CD8-positive, alpha-beta memory T cell (primary cell): Measurements from ENCODE around the gene LRRC30. TPM values are rescaled to one million over a fixed set of nuclear protein-coding genes. Genes with fewer than 3 reads are reported as not detected.

Experiments used
- CTCF ChIA-PET: fragments of 350-600 bp; sonication (Branson Sonifier 250); formaldehyde crosslinking; loops from one replicate; lab custom pipeline; 2021; ENCODE audit warnings: antibody characterized with exemption; lab: Charles Lee
- POLR2A ChIA-PET: fragments of 350-600 bp; sonication (Branson Sonifier 250); formaldehyde crosslinking; loops from one replicate; lab custom pipeline; 2021; ENCODE audit warnings: antibody characterized with exemption; lab: Charles Lee
- DNase-seq, 5 donors: peaks; one replicate each; pipeline versions ENCODE4 v3.0.0 to v3.0.0-alpha.2; 2020 to 2022; ENCODE audit warnings: mixed read lengths in 1 of 5
- H3K27ac ChIP-seq: one replicate; pipeline ENCODE4 v1.7.0; 2013; ENCODE audit warnings: low read depth, mild to moderate bottlenecking, low read length, moderate library complexity
- H3K27me3 ChIP-seq: 2 replicates; pipeline ENCODE4 v1.7.0; 2013; ENCODE audit warnings: low read length, mild to moderate bottlenecking; ENCODE audit not compliant: insufficient read depth, poor library complexity, severe bottlenecking
- H3K36me3 ChIP-seq: 2 replicates; pipeline ENCODE4 v1.7.0; 2013; ENCODE audit warnings: mild to moderate bottlenecking, low read length, moderate library complexity; ENCODE audit not compliant: insufficient read depth
- H3K4me1 ChIP-seq: 2 replicates; pipeline ENCODE4 v1.7.0; 2013; ENCODE audit warnings: mild to moderate bottlenecking, low read length, moderate library complexity; ENCODE audit not compliant: insufficient read depth
- H3K4me3 ChIP-seq: 2 replicates; pipeline ENCODE4 v1.7.0; 2013; ENCODE audit warnings: mild to moderate bottlenecking, low read length
- H3K9me3 ChIP-seq: 2 replicates; pipeline ENCODE4 v1.7.0; 2013; ENCODE audit warnings: mild to moderate bottlenecking, low read length
- H3K27ac Mint-ChIP-seq, 8 donors: one replicate each; pipeline ENCODE4 v1.8.0; 2020 to 2021; ENCODE audit warnings: mixed read lengths in 8 of 8, mild to moderate bottlenecking in 6 of 8, inconsistent platforms in 3 of 8, moderate library complexity in 3 of 8
- H3K27me3 Mint-ChIP-seq, 2 donors: one replicate each; pipeline ENCODE4 v1.8.0; 2020 to 2021; ENCODE audit warnings: mixed read lengths in 2 of 2, mild to moderate bottlenecking in 1 of 2, moderate library complexity in 1 of 2
- H3K36me3 Mint-ChIP-seq, 3 donors: one replicate each; pipeline ENCODE4 v1.8.0; 2020 to 2021; ENCODE audit warnings: mixed read lengths in 3 of 3, inconsistent platforms in 1 of 3, mild to moderate bottlenecking in 1 of 3
- H3K4me1 Mint-ChIP-seq, 3 donors: one replicate each; pipeline ENCODE4 v1.8.0; 2020 to 2021; ENCODE audit warnings: mixed read lengths in 3 of 3, inconsistent platforms in 1 of 3, mild to moderate bottlenecking in 1 of 3
- H3K4me3 Mint-ChIP-seq, 7 donors: one replicate each; pipeline ENCODE4 v1.8.0; 2020 to 2021; ENCODE audit warnings: mixed read lengths in 7 of 7, mild to moderate bottlenecking in 6 of 7, moderate library complexity in 4 of 7, inconsistent platforms in 2 of 7
- H3K9me3 Mint-ChIP-seq, 5 donors: one replicate each; pipeline ENCODE4 v1.8.0; 2020 to 2022; ENCODE audit warnings: mixed read lengths in 5 of 5, mild to moderate bottlenecking in 3 of 5, moderate library complexity in 2 of 5, inconsistent platforms in 1 of 5
- polyA plus RNA-seq: library from polyadenylated mRNA; unstranded; fragments of 300-500 nt; fragmentation: Illumina TruSeq; gene quantifications from one replicate; pipeline ENCODE4 v1.2.3, GENCODE V29; 2021
- total RNA-seq, 2 experiments: library from RNA; stranded (reverse); gene quantifications; one replicate each; pipeline ENCODE4 v1.2.3, GENCODE V29; 2021

LRRC30 gene
- total and polyA plus RNA-seq, 3 experiments from 2014 or later: not detected

DNA sequence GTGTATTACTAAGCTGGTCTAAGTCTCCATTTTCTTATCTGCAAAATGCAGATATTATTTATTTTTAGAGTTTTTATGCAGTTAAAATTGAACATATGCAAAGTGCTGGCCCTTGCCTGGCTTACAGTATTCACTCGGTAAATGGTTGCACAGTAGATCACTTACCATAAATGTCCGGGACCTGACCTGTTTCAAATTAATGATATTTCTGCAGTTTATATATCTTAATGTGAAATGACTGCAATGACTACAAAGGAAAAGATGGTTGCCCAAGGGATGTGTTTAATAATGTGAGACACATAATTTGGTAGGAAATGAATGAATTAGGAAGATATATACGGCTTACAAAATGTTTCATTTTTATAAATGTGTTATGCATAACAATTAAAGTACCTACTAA is 37.1 kb downstream of the LRRC30 start:
- Histone ChIP-seq H3K27me3 (no peaks in the 10 kb centered on the region), H3K27ac (no peak overlapping the region), H3K4me1 (no peaks in the 10 kb centered on the region), H3K4me3 (no peak overlapping the region), H3K9me3 (no peaks in the 10 kb centered on the region), H3K36me3 (no peaks in the 10 kb centered on the region)
- DNase-seq: no peak
- H3K27ac Mint-ChIP-seq: no peak overlapping the region
- no peak overlapping the region for H3K4me3 Mint-ChIP-seq
- H3K36me3 Mint-ChIP-seq: no peaks in the 10 kb centered on the region
- no peaks in the 10 kb centered on the region for H3K4me1 Mint-ChIP-seq
- peaks cover 0 to 21% (median 3%) of the 10 kb centered on the region in 5 donors for H3K9me3 Mint-ChIP-seq
- ChIA-PET CTCF (no interaction called here), POLR2A (no interaction called here)
- no peaks in the 10 kb centered on the region for H3K27me3 Mint-ChIP-seq

DNA sequence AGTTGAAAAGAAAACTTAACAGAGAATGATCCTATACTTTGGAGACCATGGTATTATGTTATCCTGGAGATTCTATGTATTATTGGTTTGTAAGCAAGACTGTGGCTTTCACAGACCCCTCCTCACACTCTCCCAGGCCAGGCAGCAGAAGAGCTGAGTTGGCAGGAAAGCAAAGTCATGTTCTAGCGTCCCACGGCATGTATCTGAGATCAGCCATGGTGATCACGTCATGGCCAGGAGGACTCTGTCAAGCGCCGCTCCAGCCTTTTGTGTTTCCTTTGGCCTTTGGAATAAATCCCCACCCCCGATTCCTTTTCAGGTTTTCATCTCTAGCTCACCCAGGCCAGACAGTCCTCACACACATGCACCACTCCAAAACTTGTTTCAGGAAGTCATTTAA is 39.1 kb downstream of the LRRC30 start:
- Histone ChIP-seq H3K4me3 (no peak overlapping the region), H3K4me1 (no peaks in the 10 kb centered on the region), H3K27ac (no peak overlapping the region), H3K9me3 (no peaks in the 10 kb centered on the region), H3K36me3 (no peaks in the 10 kb centered on the region), H3K27me3 (no peaks in the 10 kb centered on the region)
- DNase-seq: no peak
- ChIA-PET CTCF (no interaction called here), POLR2A (no interaction called here)
- Mint-ChIP-seq H3K9me3 (peaks cover 0 to 21% (median 0%) of the 10 kb centered on the region in 5 donors), H3K27ac (no peak overlapping the region), H3K36me3 (no peaks in the 10 kb centered on the region), H3K27me3 (no peaks in the 10 kb centered on the region), H3K4me3 (no peak overlapping the region), H3K4me1 (no peaks in the 10 kb centered on the region)

DNA sequence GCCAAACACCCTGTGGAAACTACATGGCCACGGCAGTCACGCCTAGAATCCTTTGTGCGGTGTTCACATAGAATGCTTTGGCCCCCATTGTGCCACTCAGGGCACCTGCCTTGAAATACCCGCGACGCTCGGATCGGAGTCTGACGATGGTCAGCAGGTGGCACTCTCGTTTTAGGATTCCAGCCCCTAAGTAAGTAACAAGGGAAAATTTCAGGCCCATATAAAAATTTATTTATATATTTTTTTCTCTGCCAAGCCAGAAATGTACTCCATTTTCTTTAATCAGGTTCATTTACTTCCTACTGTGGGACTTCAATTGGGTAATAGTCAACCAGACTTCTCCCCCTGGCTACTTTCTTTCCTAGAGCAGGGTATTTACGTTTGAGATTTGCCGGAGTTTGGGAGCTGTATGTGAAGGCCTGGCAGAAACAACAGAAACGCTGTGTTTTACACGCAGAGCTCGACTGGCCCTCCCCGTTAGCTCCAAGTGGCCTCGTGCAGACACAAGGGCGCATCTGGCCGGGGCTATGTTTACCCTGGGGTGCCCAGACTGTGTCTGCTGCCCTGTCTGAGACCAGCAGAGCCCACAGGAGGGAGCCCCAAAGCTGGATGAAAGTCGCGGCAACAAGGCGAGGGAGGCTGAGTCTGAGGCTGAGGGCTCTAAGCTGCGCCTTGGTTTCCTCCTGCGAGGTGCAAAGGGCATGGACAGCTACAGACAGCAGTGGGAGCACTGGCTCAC is 41.6 kb downstream of the LRRC30 start:
- CTCF ChIA-PET: no interaction called here

DNA sequence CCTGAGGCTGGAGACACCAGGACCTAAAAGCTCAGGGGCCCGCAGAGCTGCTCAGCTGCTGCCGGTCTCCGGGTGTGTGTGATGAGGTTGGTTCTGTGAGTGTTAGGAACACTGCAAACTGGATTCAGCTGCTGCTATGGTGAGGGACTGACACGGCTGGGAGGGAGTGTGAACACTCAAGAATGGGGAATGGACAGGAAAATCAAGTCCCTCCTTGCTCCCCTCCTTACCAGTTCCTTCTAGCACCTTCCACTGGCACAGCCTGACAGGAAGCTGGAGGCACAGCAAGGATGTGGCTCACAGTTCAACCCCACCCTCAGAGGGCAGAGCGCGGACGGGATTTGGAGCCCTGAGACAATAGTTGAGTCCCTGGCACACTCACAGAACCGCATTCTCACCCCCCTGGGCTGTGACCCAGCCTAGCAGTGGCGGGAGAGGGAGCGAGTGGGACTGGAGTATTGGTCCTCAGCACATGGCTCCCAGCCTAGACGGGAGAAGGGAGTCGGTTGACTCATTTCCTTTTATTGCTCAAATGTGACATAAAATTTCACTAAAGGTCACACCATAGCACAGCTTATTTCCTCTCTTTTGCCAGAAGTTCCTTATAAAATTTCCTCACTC is 42.5 kb downstream of the LRRC30 start:
- CTCF ChIA-PET: no interaction called here
- DNase-seq: no peak
- H3K4me1 ChIP-seq: no peaks in the 10 kb centered on the region

More for the DNA sequence above, 41.6 kb downstream of the LRRC30 start:
- POLR2A ChIA-PET: no interaction called here
- H3K27me3 ChIP-seq: no peaks in the 10 kb centered on the region
- no peaks in the 10 kb centered on the region for H3K36me3 ChIP-seq
- no peak for DNase-seq
- H3K4me1 ChIP-seq: no peaks in the 10 kb centered on the region
- Mint-ChIP-seq H3K27ac (no peak overlapping the region), H3K9me3 (peaks cover 0 to 25% (median 2%) of the 10 kb centered on the region in 5 donors), H3K4me3 (no peak overlapping the region), H3K27me3 (no peaks in the 10 kb centered on the region), H3K36me3 (no peaks in the 10 kb centered on the region), H3K4me1 (no peaks in the 10 kb centered on the region)
- no peak overlapping the region for H3K27ac ChIP-seq
- no peaks in the 10 kb centered on the region for H3K9me3 ChIP-seq
- H3K4me3 ChIP-seq: no peak overlapping the region

DNA sequence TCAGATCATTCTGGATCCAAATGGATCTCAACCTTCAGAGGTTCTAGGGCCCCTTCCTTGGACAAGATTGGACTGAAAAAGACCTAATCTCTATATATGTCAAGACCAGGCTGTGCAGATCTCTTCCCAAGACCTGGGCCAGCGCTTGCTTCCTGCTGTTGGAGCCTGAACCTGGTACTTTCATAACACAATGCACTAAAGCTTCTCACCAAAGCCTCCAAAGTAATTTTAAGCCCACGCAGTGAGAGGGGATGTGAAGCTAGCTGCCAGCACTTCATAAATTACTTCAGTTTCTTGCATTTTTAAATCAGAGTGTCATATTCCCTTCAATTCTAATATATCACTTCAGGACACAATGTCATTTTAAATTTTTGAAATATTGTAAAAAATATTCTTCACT is 50.7 kb downstream of the LRRC30 start:
- ChIA-PET POLR2A (no interaction called here), CTCF (no interaction called here)
- no peak overlapping the region for H3K4me3 ChIP-seq
- H3K4me1 Mint-ChIP-seq: no peaks in the 10 kb centered on the region
- no peaks in the 10 kb centered on the region for H3K27me3 ChIP-seq
- H3K27me3 Mint-ChIP-seq: no peaks in the 10 kb centered on the region
- H3K36me3 ChIP-seq: no peaks in the 10 kb centered on the region
- peaks cover 3% of the 10 kb centered on the region for H3K9me3 ChIP-seq
- no peak overlapping the region for H3K27ac ChIP-seq
- H3K4me1 ChIP-seq: no peaks in the 10 kb centered on the region
- H3K27ac Mint-ChIP-seq: no peak overlapping the region
- no peaks in the 10 kb centered on the region for H3K36me3 Mint-ChIP-seq
- no peak overlapping the region for H3K4me3 Mint-ChIP-seq
- peaks cover 0 to 9% (median 4%) of the 10 kb centered on the region in 5 donors for H3K9me3 Mint-ChIP-seq
- DNase-seq: no peak

More for the DNA sequence above, 42.5 kb downstream of the LRRC30 start:
- Mint-ChIP-seq H3K36me3 (no peaks in the 10 kb centered on the region), H3K4me3 (no peak overlapping the region), H3K4me1 (no peaks in the 10 kb centered on the region), H3K27ac (no peak overlapping the region), H3K27me3 (no peaks in the 10 kb centered on the region), H3K9me3 (peaks cover 0 to 25% (median 2%) of the 10 kb centered on the region in 5 donors)
- no peak overlapping the region for H3K4me3 ChIP-seq
- no peaks in the 10 kb centered on the region for H3K9me3 ChIP-seq
- H3K27ac ChIP-seq: no peak overlapping the region
- H3K27me3 ChIP-seq: no peaks in the 10 kb centered on the region
- POLR2A ChIA-PET: no interaction called here
- H3K36me3 ChIP-seq: no peaks in the 10 kb centered on the region

Other genes with a start within 250 kb of the LRRC30 start
- gene LAMA1, start 113.3 kb upstream of the LRRC30 start, total RNA-seq: not detected
- gene LAMA1, start 113.3 kb upstream of the LRRC30 start, polyA plus RNA-seq: not detected